Measurements from ENCODE around the gene CTNNBL1. TPM values are rescaled to one million over a fixed set of nuclear protein-coding genes. Genes with fewer than 3 reads are reported as not detected.
"Not testable (repeated sequence)": the region's sequence is repeated elsewhere in the genome, so short reads cannot be mapped to it uniquely, and the experiment has no call there.

The CTNNBL1 gene
- total RNA-seq, 2 donors from 2014 or later = 8.6 to 17.4 TPM

- WGBS, 2 donors = 41 to 53% methylated on average over 6 of the region's 6 CpGs
- no peaks in the 10 kb centered on the region for H3K36me3 ChIP-seq (replicated peaks in 1 of 2; ENCODE audit: insufficient read depth in 1 of 2, low read depth in 2 of 2)
- no peaks in the 10 kb centered on the region for H3K9me3 ChIP-seq
- H3K4me1 ChIP-seq = no peaks in the 10 kb centered on the region
- no peak for DNase-seq
- intact Hi-C loops (cut with DNase I) = no loop called here
- no peak overlapping the region for H3K27ac ChIP-seq
- TF ChIP-seq CTCF (IDR thresholded peaks at IDR 0.05) (no peak), POLR2A (IDR thresholded peaks at IDR 0.05) (no peak)
- H3K27me3 ChIP-seq = no peaks in the 10 kb centered on the region
- ATAC-seq = no peak
- no peak overlapping the region for H3K4me3 ChIP-seq
These were observed 35.7 kb upstream of the CTNNBL1 start for GRCh38 chr20:37657924-37658804.

GRCh38 chr20:37661519-37661918 is 32.3 kb upstream of the CTNNBL1 start:
- no peak for DNase-seq
- Histone ChIP-seq H3K4me1 (no peaks in the 10 kb centered on the region), H3K9me3 (no peaks in the 10 kb centered on the region), H3K4me3 (no peak overlapping the region), H3K27me3 (no peaks in the 10 kb centered on the region), H3K27ac (no peak overlapping the region), H3K36me3 (replicated peaks in 1 of 2; ENCODE audit: insufficient read depth in 1 of 2, low read depth in 2 of 2) (no peaks in the 10 kb centered on the region)
- ATAC-seq = no peak
- 62 to 69% methylated on average over 6 of the region's 6 CpGs for WGBS, 2 donors
- TF ChIP-seq CTCF (IDR thresholded peaks at IDR 0.05) = no peak
- no peak for TF ChIP-seq POLR2A (IDR thresholded peaks at IDR 0.05)
- intact Hi-C loops (cut with DNase I) = no loop called here

GRCh38 chr20:37662308-37662707 is 31.5 kb upstream of the CTNNBL1 start:
- Histone ChIP-seq H3K4me1 (no peaks in the 10 kb centered on the region), H3K4me3 (no peak overlapping the region), H3K27me3 (no peaks in the 10 kb centered on the region), H3K27ac (no peak overlapping the region), H3K36me3 (replicated peaks in 1 of 2; ENCODE audit: insufficient read depth in 1 of 2, low read depth in 2 of 2) (no peaks in the 10 kb centered on the region), H3K9me3 (no peaks in the 10 kb centered on the region)
- no peak for ATAC-seq
- intact Hi-C loops (cut with DNase I) = no loop called here
- TF ChIP-seq CTCF (IDR thresholded peaks at IDR 0.05) = no peak
- no peak for TF ChIP-seq POLR2A (IDR thresholded peaks at IDR 0.05)
- 48 to 56% methylated on average over 3 of the region's 3 CpGs for WGBS, 2 donors
- DNase-seq = no peak

- H3K27ac ChIP-seq; H3K4me1 ChIP-seq; ATAC-seq; intact Hi-C loops (cut with DNase I); H3K4me3 ChIP-seq; H3K9me3 ChIP-seq; DNase-seq; H3K36me3 ChIP-seq (replicated peaks in 1 of 2; ENCODE audit: insufficient read depth in 1 of 2, low read depth in 2 of 2); H3K27me3 ChIP-seq: not testable (repeated sequence)
- 76 to 89% methylated on average over 4 of the region's 4 CpGs for WGBS, 2 donors
These were observed 29.2 kb upstream of the CTNNBL1 start for GRCh38 chr20:37664595-37664994.

- no peak for TF ChIP-seq CTCF (IDR thresholded peaks at IDR 0.05)
- no peak for TF ChIP-seq POLR2A (IDR thresholded peaks at IDR 0.05)
- H3K27ac ChIP-seq = no peak overlapping the region
- H3K4me1 ChIP-seq = no peaks in the 10 kb centered on the region
- H3K4me3 ChIP-seq = no peak overlapping the region
- DNase-seq (no peak), ATAC-seq (no peak)
- intact Hi-C loops (cut with DNase I) = no loop called here
- no peaks in the 10 kb centered on the region for H3K36me3 ChIP-seq (replicated peaks in 1 of 2; ENCODE audit: insufficient read depth in 1 of 2, low read depth in 2 of 2)
- WGBS, 2 donors = 79% methylated on average over 8 to 9 of the region's 9 CpGs
- H3K27me3 ChIP-seq = no peaks in the 10 kb centered on the region
- no peaks in the 10 kb centered on the region for H3K9me3 ChIP-seq
These were observed 25.7 kb upstream of the CTNNBL1 start for GRCh38 chr20:37668166-37668565.
